ENCODE data around the gene ENG. TPM values are rescaled to one million over a fixed set of nuclear protein-coding genes. Genes with fewer than 3 reads are reported as not detected.
A peak's percentile ranks its signal among the peaks of the same experiment; 100 is the strongest.

ENG gene
- total and polyA plus RNA-seq, 2 experiments from 2014 or later, result 1.4 to 2.6 TPM

- Histone ChIP-seq H3F3A (replicated peaks; ENCODE audit: low read depth) (peaks cover 7% of the 10 kb centered on the region; the same call in 1 of the 2 replicates), H3K79me2 (replicated peaks; ENCODE audit: insufficient read depth) (no peaks in the 10 kb centered on the region), H3K4me2 (no peak overlapping the region), H3K27ac (ENCODE audit: low read depth) (no peak overlapping the region), H4K20me1 (replicated peaks; ENCODE audit: insufficient read depth) (no peaks in the 10 kb centered on the region), H3K9me2 (ENCODE audit: insufficient read depth) (no peaks in the 10 kb centered on the region), H3K4me3 (no peak overlapping the region), H2AFZ (no peak overlapping the region), H3K36me3 (ENCODE audit: insufficient read depth) (no peaks in the 10 kb centered on the region), H3K27me3 (ENCODE audit: insufficient read depth) (no peaks in the 10 kb centered on the region), H3K4me1 (ENCODE audit: insufficient read depth) (peaks cover 18% of the 10 kb centered on the region)
- Mint-ChIP-seq H3K9me3 (no peaks in the 10 kb centered on the region), H3K36me3 (ENCODE audit: low read depth) (no peaks in the 10 kb centered on the region; the same call in 2 of the 3 replicates), H3K4me3 (peak overlapping the region; percentile 2; the same call in 1 of the 3 replicates), H3K27ac (no peak overlapping the region), H3K4me1 (peaks cover 36% of the 10 kb centered on the region), H3K27me3 (ENCODE audit: insufficient read depth, low read depth, poor library complexity) (peaks cover 22% of the 10 kb centered on the region)
- TF ChIP-seq STAT1 (IDR thresholded peaks at IDR 0.05; ENCODE audit: unreplicated experiment) (no peak), ZNF331 (CRISPR knock-in tag; IDR thresholded peaks at IDR 0.05; ENCODE audit: low read depth) (no peak), ZNF114 (CRISPR knock-in tag; IDR thresholded peaks at IDR 0.05) (no peak), EZH2 (IDR thresholded peaks at IDR 0.05; ENCODE audit: low read depth, unreplicated experiment) (no peak), ZNF462 (CRISPR knock-in tag; IDR thresholded peaks at IDR 0.05) (no peak), CTCF (conservative IDR thresholded peaks at IDR 0.05; ENCODE audit: low read depth in 2 of 2) (no peak), CREB1 (CRISPR knock-in tag; IDR thresholded peaks at IDR 0.05; ENCODE audit: low read depth) (no peak), NANOG (IDR thresholded peaks at IDR 0.05; ENCODE audit: borderline replicate concordance) (no peak), JUNB (IDR thresholded peaks at IDR 0.05; ENCODE audit: unreplicated experiment) (no peak), EZH2phosphoT487 (IDR thresholded peaks at IDR 0.05; ENCODE audit: unreplicated experiment) (no peak), REST (IDR thresholded peaks at IDR 0.05; ENCODE audit: unreplicated experiment) (no peak), POLR2AphosphoS5 (IDR thresholded peaks at IDR 0.05; ENCODE audit: low read depth) (no peak)
- TF ChIP-seq, protein P1, sequence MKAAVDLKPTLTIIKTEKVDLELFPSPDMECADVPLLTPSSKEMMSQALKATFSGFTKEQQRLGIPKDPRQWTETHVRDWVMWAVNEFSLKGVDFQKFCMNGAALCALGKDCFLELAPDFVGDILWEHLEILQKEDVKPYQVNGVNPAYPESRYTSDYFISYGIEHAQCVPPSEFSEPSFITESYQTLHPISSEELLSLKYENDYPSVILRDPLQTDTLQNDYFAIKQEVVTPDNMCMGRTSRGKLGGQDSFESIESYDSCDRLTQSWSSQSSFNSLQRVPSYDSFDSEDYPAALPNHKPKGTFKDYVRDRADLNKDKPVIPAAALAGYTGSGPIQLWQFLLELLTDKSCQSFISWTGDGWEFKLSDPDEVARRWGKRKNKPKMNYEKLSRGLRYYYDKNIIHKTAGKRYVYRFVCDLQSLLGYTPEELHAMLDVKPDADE (IDR thresholded peaks at IDR 0.05), result no peak
- no peak for DNase-seq (ENCODE audit: low spot score)
- ATAC-seq, result no peak
These were observed 85.8 kb downstream of the ENG start for GRCh38 chr9:127768698-127769097.

All from GM23338 (cell line).